HL-60/S4 (cell line): Measurements from ENCODE around the gene PTCD2.
"Not testable (repeated sequence)": the region's sequence is repeated elsewhere in the genome, so short reads cannot be mapped to it uniquely, and the experiment has no call there.

Experiments
- in situ Hi-C: fragments of 300-500 bp; cut with MboI; formaldehyde crosslinking; loops from 2 replicates; pipeline ENCODE4 v1.14.3; 2022; ENCODE audit warnings: low sequenced_read_pairs

PTCD2 gene

GRCh38 chr5:72295539-72295938 lies 24.6 kb upstream of the PTCD2 start:
- in situ Hi-C loops = no loop called here

GRCh38 chr5:72296256-72296655 lies 23.9 kb upstream of the PTCD2 start:
- in situ Hi-C loops = no loop called here

- in situ Hi-C loops = not testable (repeated sequence)
These were observed 22.0 kb upstream of the PTCD2 start for GRCh38 chr5:72298136-72298535.

- in situ Hi-C loops = no loop called here
These were observed 21.5 kb upstream of the PTCD2 start for GRCh38 chr5:72298711-72299110.

- in situ Hi-C loops = no loop called here
These were observed 19.4 kb upstream of the PTCD2 start for GRCh38 chr5:72300590-72301339.

GRCh38 chr5:72301557-72301956 lies 18.6 kb upstream of the PTCD2 start:
- in situ Hi-C loops = no loop called here

GRCh38 chr5:72302171-72302570 lies 18.0 kb upstream of the PTCD2 start:
- in situ Hi-C loops = no loop called here

GRCh38 chr5:72305194-72306142 lies 14.7 kb upstream of the PTCD2 start:
- in situ Hi-C loops = no loop called here

- in situ Hi-C loops = no loop called here
These were observed 12.6 kb upstream of the PTCD2 start for GRCh38 chr5:72307573-72307967.

GRCh38 chr5:72307968-72308852 lies 12.0 kb upstream of the PTCD2 start:
- in situ Hi-C loops = no loop called here

- in situ Hi-C loops = no loop called here
These were observed 11.4 kb upstream of the PTCD2 start for GRCh38 chr5:72308853-72309191.

GRCh38 chr5:72313141-72313540 lies 7.0 kb upstream of the PTCD2 start:
- in situ Hi-C loops = no loop called here

GRCh38 chr5:72314571-72315172 lies 5.5 kb upstream of the PTCD2 start:
- in situ Hi-C loops = no loop called here

- in situ Hi-C loops = not testable (repeated sequence)
These were observed 668 bp upstream of the PTCD2 start for GRCh38 chr5:72319435-72319975.

- in situ Hi-C loops = no loop called here
These were observed 4.1 kb downstream of the PTCD2 start for GRCh38 chr5:72324189-72324825.

GRCh38 chr5:72325566-72326305 lies 5.6 kb downstream of the PTCD2 start:
- in situ Hi-C loops = no loop called here

- in situ Hi-C loops = no loop called here
These were observed 6.1 kb downstream of the PTCD2 start for GRCh38 chr5:72326306-72326649.

GRCh38 chr5:72328172-72328571 lies 8.0 kb downstream of the PTCD2 start:
- in situ Hi-C loops = no loop called here

GRCh38 chr5:72330712-72331111 lies 10.5 kb downstream of the PTCD2 start:
- in situ Hi-C loops = no loop called here
